ENCODE results near the gene C6orf120. TPM values are rescaled to one million over a fixed set of nuclear protein-coding genes. Genes with fewer than 3 reads are reported as not detected.
A peak's percentile ranks its signal among the peaks of the same experiment; 100 is the strongest.
"Not testable (repeated sequence)": the region's sequence is repeated elsewhere in the genome, so short reads cannot be mapped to it uniquely, and the experiment has no call there.

Gene C6orf120
- total RNA-seq, 2 experiments from 2014 or later, result 22.2 to 22.5 TPM

GRCh38 chr6:169695131-169695530, 6.8 kb upstream of the C6orf120 start:
- Mint-ChIP-seq H3K27me3 (no peaks in the 10 kb centered on the region), H3K36me3 (peaks cover 26% of the 10 kb centered on the region), H3K4me1 (peaks cover 8% of the 10 kb centered on the region), H3K9me3 (peaks cover 7% of the 10 kb centered on the region), H3K4me3 (no peak overlapping the region), H3K27ac (no peak overlapping the region)
- ATAC-seq (ENCODE audit: low read depth) (no peak), DNase-seq (no peak)
- POLR2A ChIA-PET, result no interaction called here

GRCh38 chr6:169697115-169697514, 4.8 kb upstream of the C6orf120 start:
- POLR2A ChIA-PET; DNase-seq; H3K27ac Mint-ChIP-seq; ATAC-seq (ENCODE audit: low read depth); H3K27me3 Mint-ChIP-seq; H3K9me3 Mint-ChIP-seq; H3K4me3 Mint-ChIP-seq: not testable (repeated sequence)
- peaks cover 15% of the 10 kb centered on the region for H3K4me1 Mint-ChIP-seq
- peaks cover 21% of the 10 kb centered on the region for H3K36me3 Mint-ChIP-seq

- peak overlapping the region; percentile 87 for H3K4me3 Mint-ChIP-seq
- H3K36me3 Mint-ChIP-seq, result peaks cover 15% of the 10 kb centered on the region
- peaks cover 36% of the 10 kb centered on the region for H3K4me1 Mint-ChIP-seq
- H3K9me3 Mint-ChIP-seq, result peaks cover 4% of the 10 kb centered on the region
- no peak for DNase-seq
- no peak for ATAC-seq (ENCODE audit: low read depth)
- POLR2A ChIA-PET, result interaction anchor here (1.6 to 3.6 kb wide), 2 partner anchors 51 to 170 kb away, joined by 3 to 36 read pairs; partner anchors contain the start of genes DYNLT2 and ERMARD
- no peaks in the 10 kb centered on the region for H3K27me3 Mint-ChIP-seq
- H3K27ac Mint-ChIP-seq, result no peak overlapping the region
These were observed 1.6 kb upstream of the C6orf120 start for GRCh38 chr6:169700296-169700695.

GRCh38 chr6:169701311-169701953, 494 bp upstream of the C6orf120 start:
- no peak for DNase-seq

GRCh38 chr6:169702840-169703246, 917 bp downstream of the C6orf120 start:
- Mint-ChIP-seq H3K4me3 (peak overlapping the region; percentile 88), H3K9me3 (no peaks in the 10 kb centered on the region), H3K36me3 (peaks cover 11% of the 10 kb centered on the region), H3K27me3 (no peaks in the 10 kb centered on the region), H3K4me1 (peaks cover 40% of the 10 kb centered on the region), H3K27ac (peak overlapping the region; percentile 86)
- DNase-seq (no peak), ATAC-seq (ENCODE audit: low read depth) (peak; percentile 12)
- POLR2A ChIA-PET, result interaction anchor here (0.6 to 3.6 kb wide), 13 partner anchors 9 to 587 kb away, joined by 3 to 36 read pairs (median 5); partner anchors contain the start of genes DYNLT2, ERMARD and PHF10

More at GRCh38 chr6:169701311-169701953, 494 bp upstream of the C6orf120 start:
- Mint-ChIP-seq H3K4me3 (peak overlapping the region; percentile 87), H3K4me1 (peaks cover 37% of the 10 kb centered on the region), H3K9me3 (no peaks in the 10 kb centered on the region), H3K27ac (peak overlapping the region; percentile 80), H3K27me3 (no peaks in the 10 kb centered on the region), H3K36me3 (peaks cover 15% of the 10 kb centered on the region)
- POLR2A ChIA-PET, result interaction anchor here (0.8 to 3.6 kb wide), 12 partner anchors 10 to 883 kb away, joined by 3 to 36 read pairs (median 6); partner anchors contain the start of genes DYNLT2, ERMARD, PDCD2 and PHF10
- ATAC-seq (ENCODE audit: low read depth), result no peak

GRCh38 chr6:169707772-169708171, 5.8 kb downstream of the C6orf120 start:
- Mint-ChIP-seq H3K4me3 (no peak overlapping the region), H3K4me1 (peaks cover 24% of the 10 kb centered on the region), H3K36me3 (peaks cover 9% of the 10 kb centered on the region), H3K27ac (no peak overlapping the region), H3K9me3 (no peaks in the 10 kb centered on the region), H3K27me3 (no peaks in the 10 kb centered on the region)
- POLR2A ChIA-PET, result no interaction called here
- ATAC-seq (ENCODE audit: low read depth), result no peak
- no peak for DNase-seq

- no peak overlapping the region for H3K27ac Mint-ChIP-seq
- no peaks in the 10 kb centered on the region for H3K9me3 Mint-ChIP-seq
- DNase-seq (no peak), ATAC-seq (ENCODE audit: low read depth) (no peak)
- no peak overlapping the region for H3K4me3 Mint-ChIP-seq
- POLR2A ChIA-PET, result interaction anchor here (0.9 kb wide), 1 partner anchor 43 kb away, joined by 3 read pairs; the partner anchor contains the start of genes DYNLT2 and ERMARD
- peaks cover 12% of the 10 kb centered on the region for H3K4me1 Mint-ChIP-seq
- no peaks in the 10 kb centered on the region for H3K27me3 Mint-ChIP-seq
- H3K36me3 Mint-ChIP-seq, result peaks cover 4% of the 10 kb centered on the region
These were observed 7.4 kb downstream of the C6orf120 start for GRCh38 chr6:169709293-169709692.

GRCh38 chr6:169710009-169710408, 8.1 kb downstream of the C6orf120 start:
- no peak for DNase-seq
- Mint-ChIP-seq H3K4me3 (no peak overlapping the region), H3K27ac (no peak overlapping the region), H3K36me3 (peaks cover 6% of the 10 kb centered on the region), H3K9me3 (no peaks in the 10 kb centered on the region), H3K27me3 (no peaks in the 10 kb centered on the region), H3K4me1 (peaks cover 6% of the 10 kb centered on the region)
- no peak for ATAC-seq (ENCODE audit: low read depth)
- POLR2A ChIA-PET, result interaction anchor here (0.7 to 0.9 kb wide), 2 partner anchors 42 to 99 kb away, joined by 3 read pairs; partner anchors contain the start of genes DYNLT2 and ERMARD

- Mint-ChIP-seq H3K36me3 (peaks cover 12% of the 10 kb centered on the region), H3K4me3 (no peak overlapping the region), H3K9me3 (no peaks in the 10 kb centered on the region), H3K27me3 (no peaks in the 10 kb centered on the region), H3K27ac (no peak overlapping the region), H3K4me1 (peaks cover under 1% of the 10 kb centered on the region)
- POLR2A ChIA-PET, result interaction anchor here (0.7 kb wide), 1 partner anchor 864 kb away, joined by 4 read pairs; no protein-coding TSS in a partner anchor
- no peak for ATAC-seq (ENCODE audit: low read depth)
- DNase-seq, result no peak
These were observed 12.3 kb downstream of the C6orf120 start for GRCh38 chr6:169714178-169714577.

GRCh38 chr6:169714595-169714994, 12.7 kb downstream of the C6orf120 start:
- peaks cover 5% of the 10 kb centered on the region for H3K4me1 Mint-ChIP-seq
- no peak for ATAC-seq (ENCODE audit: low read depth)
- H3K9me3 Mint-ChIP-seq, result no peaks in the 10 kb centered on the region
- H3K27me3 Mint-ChIP-seq, result no peaks in the 10 kb centered on the region
- H3K27ac Mint-ChIP-seq, result no peak overlapping the region
- POLR2A ChIA-PET, result no interaction called here
- H3K36me3 Mint-ChIP-seq, result peaks cover 16% of the 10 kb centered on the region
- DNase-seq, result no peak
- H3K4me3 Mint-ChIP-seq, result no peak overlapping the region

- Mint-ChIP-seq H3K27me3 (no peaks in the 10 kb centered on the region), H3K36me3 (peaks cover 24% of the 10 kb centered on the region), H3K9me3 (no peaks in the 10 kb centered on the region), H3K27ac (no peak overlapping the region), H3K4me1 (peaks cover 20% of the 10 kb centered on the region), H3K4me3 (no peak overlapping the region)
- ATAC-seq (ENCODE audit: low read depth) (no peak), DNase-seq (no peak)
- POLR2A ChIA-PET, result interaction anchor here (1.0 to 1.3 kb wide), 2 partner anchors 16 to 33 kb away, joined by 3 to 4 read pairs; partner anchors contain the start of genes C6orf120, DYNLT2 and ERMARD
These were observed 17.2 kb downstream of the C6orf120 start for GRCh38 chr6:169719117-169719516.

- no peak for ATAC-seq (ENCODE audit: low read depth)
- Mint-ChIP-seq H3K4me3 (no peak overlapping the region), H3K27me3 (no peaks in the 10 kb centered on the region), H3K36me3 (peaks cover 22% of the 10 kb centered on the region), H3K9me3 (no peaks in the 10 kb centered on the region), H3K4me1 (peaks cover 23% of the 10 kb centered on the region), H3K27ac (no peak overlapping the region)
- POLR2A ChIA-PET, result interaction anchor here (1.3 kb wide), 1 partner anchor 18 kb away, joined by 4 read pairs; the partner anchor contains the start of gene C6orf120
- no peak for DNase-seq
These were observed 18.4 kb downstream of the C6orf120 start for GRCh38 chr6:169720207-169720855.

- peak overlapping the region; percentile 95 for H3K27ac Mint-ChIP-seq
- H3K27me3 Mint-ChIP-seq, result peaks cover 4% of the 10 kb centered on the region
- ATAC-seq (ENCODE audit: low read depth) (peak; percentile 29), DNase-seq (peak; percentile 52)
- no peaks in the 10 kb centered on the region for H3K9me3 Mint-ChIP-seq
- POLR2A ChIA-PET, result interaction anchor here (0.6 to 2.9 kb wide), 4 partner anchors 20 to 97 kb away, joined by 3 to 20 read pairs (median 9); partner anchors contain the start of genes C6orf120, DYNLT2, ERMARD and WDR27
- peaks cover 31% of the 10 kb centered on the region for H3K4me1 Mint-ChIP-seq
- H3K36me3 Mint-ChIP-seq, result peaks cover 17% of the 10 kb centered on the region
- peak overlapping the region; percentile 94 for H3K4me3 Mint-ChIP-seq
These were observed 20.7 kb downstream of the C6orf120 start for GRCh38 chr6:169722362-169723199.
